Neuronal stem cell (in vitro differentiated cells): ENCODE results near the gene LRIG1.

Experiments
- DNase-seq: peaks from one replicate; pipeline ENCODE4 v3.0.0-alpha.2; 2013; ENCODE audit warnings: low spot score
- H2AFZ ChIP-seq: one replicate; pipeline ENCODE4 v1.6.1; 2013; ENCODE audit warnings: mild to moderate bottlenecking, low read length, inconsistent platforms
- H2AK5ac ChIP-seq: 2 replicates; pipeline ENCODE4 v1.6.1; 2013; ENCODE audit warnings: low read depth, mild to moderate bottlenecking, inconsistent platforms, low read length, moderate library complexity, mixed read lengths
- H2BK120ac ChIP-seq: 2 replicates; pipeline ENCODE4 v1.6.1; 2013; ENCODE audit warnings: low read depth, mild to moderate bottlenecking, inconsistent platforms, low read length, moderate library complexity, mixed read lengths
- H2BK12ac ChIP-seq: one replicate; pipeline ENCODE4 v1.6.1; 2013; ENCODE audit warnings: low read length, inconsistent platforms
- H2BK15ac ChIP-seq: 2 replicates; pipeline ENCODE4 v1.6.1; 2013; ENCODE audit warnings: mild to moderate bottlenecking, low read length, inconsistent platforms, mixed read lengths
- H2BK5ac ChIP-seq: one replicate; pipeline ENCODE4 v1.6.1; 2013; ENCODE audit warnings: inconsistent platforms, mild to moderate bottlenecking, low read length, moderate library complexity
- H3K14ac ChIP-seq: one replicate; pipeline ENCODE4 v1.6.1; 2013; ENCODE audit warnings: low read length, inconsistent platforms
- H3K18ac ChIP-seq: 2 replicates; pipeline ENCODE4 v1.6.1; 2013; ENCODE audit warnings: low read length, inconsistent platforms
- H3K23ac ChIP-seq: 2 replicates; pipeline ENCODE4 v1.6.1; 2013; ENCODE audit warnings: low read depth, mild to moderate bottlenecking, mixed read lengths, low read length, inconsistent platforms; ENCODE audit not compliant: poor library complexity
- H3K27ac ChIP-seq: replicated peaks from 3 replicates; pipeline ENCODE4 v1.5.1; 2013; ENCODE audit warnings: low read length, inconsistent platforms
- H3K27me3 ChIP-seq, 3 experiments: 2 replicates each; pipeline ENCODE4 v1.6.1; 2013; ENCODE audit warnings: low read length in 3 of 3, mild to moderate bottlenecking in 2 of 3, inconsistent platforms in 1 of 3, low read depth in 1 of 3, mixed read lengths in 1 of 3, moderate library complexity in 1 of 3; ENCODE audit not compliant: control insufficient read depth in 3 of 3, insufficient read depth in 3 of 3
- H3K36me3 ChIP-seq, 2 donors: replicated peaks in 1 of 2; 2 replicates each; pipeline ENCODE4 v1.6.1; 2013; ENCODE audit warnings: low read length in 2 of 2; ENCODE audit not compliant: control insufficient read depth in 2 of 2, insufficient read depth in 2 of 2
- H3K4ac ChIP-seq: 2 replicates; pipeline ENCODE4 v1.6.1; 2013; ENCODE audit warnings: inconsistent platforms, mild to moderate bottlenecking, low read length, moderate library complexity
- H3K4me1 ChIP-seq, 2 donors: 1 replicate in 1 of 2; 2 replicates in 1 of 2; pipeline ENCODE4 v1.6.1; 2013; ENCODE audit warnings: low read length in 2 of 2, low read depth in 1 of 2; ENCODE audit not compliant: control insufficient read depth in 2 of 2, insufficient read depth in 1 of 2
- H3K4me2 ChIP-seq: one replicate; pipeline ENCODE4 v1.6.1; 2013; ENCODE audit warnings: mild to moderate bottlenecking, low read length, inconsistent platforms; ENCODE audit not compliant: insufficient read depth, poor library complexity, severe bottlenecking
- H3K4me3 ChIP-seq, 2 donors: 2 replicates each; pipeline ENCODE4 v1.5.1; 2013; ENCODE audit warnings: low read length in 2 of 2, mild to moderate bottlenecking in 2 of 2, inconsistent platforms in 1 of 2, moderate library complexity in 1 of 2
- H3K79me1 ChIP-seq: one replicate; pipeline ENCODE4 v1.6.1; 2013; ENCODE audit warnings: low read depth, mild to moderate bottlenecking, inconsistent platforms, low read length, moderate library complexity
- H3K9ac ChIP-seq: one replicate; pipeline ENCODE4 v1.6.1; 2013; ENCODE audit warnings: mild to moderate bottlenecking, low read depth, low read length, inconsistent platforms; ENCODE audit not compliant: poor library complexity
- H3K9me3 ChIP-seq, 2 donors: replicated peaks in 1 of 2; 2 replicates each; pipeline versions ENCODE3 to v1.6.1; 2013; ENCODE audit warnings: low read length in 2 of 2, mild to moderate bottlenecking in 2 of 2, inconsistent platforms in 1 of 2, low read depth in 1 of 2, mixed read lengths in 1 of 2, moderate library complexity in 1 of 2; ENCODE audit not compliant: control insufficient read depth in 2 of 2, insufficient read depth in 1 of 2
- H4K8ac ChIP-seq: one replicate; pipeline ENCODE4 v1.6.1; 2013; ENCODE audit warnings: low read depth, mild to moderate bottlenecking, inconsistent platforms, low read length, moderate library complexity
- H4K91ac ChIP-seq: one replicate; pipeline ENCODE4 v1.6.1; 2013; ENCODE audit warnings: low read length, low read depth, mild to moderate bottlenecking, inconsistent platforms; ENCODE audit not compliant: poor library complexity
- WGBS, 2 donors: extraction: QIAGEN DNeasy Blood & Tissue Kit; methylation state at CpG; one replicate each; pipeline ENCODE4 v1.1.7; 2013; ENCODE audit warnings: missing lambda C conversion rate in 2 of 2, mixed read lengths in 1 of 2; ENCODE audit not compliant: insufficient read length in 2 of 2, insufficient replicate concordance in 1 of 2; ENCODE audit errors: extremely low coverage in 2 of 2; 5-methylcytosine and 5-hydroxymethylcytosine counted together

LRIG1 gene

GRCh38 chr3:66396888-66397287 lies 103.9 kb downstream of the LRIG1 start:
- Histone ChIP-seq H3K18ac (no peak overlapping the region), H3K27me3 (no peaks in the 10 kb centered on the region), H2BK5ac (no peak overlapping the region), H3K27ac (no peak overlapping the region), H3K4me1 (peaks cover 12 to 17% of the 10 kb centered on the region in 2 donors), H3K36me3 (peaks cover 76 to 90% of the 10 kb centered on the region in 2 donors), H3K14ac (no peak overlapping the region), H2AK5ac (no peak overlapping the region), H2AFZ (no peak overlapping the region), H3K4me3 (no peak overlapping the region), H2BK12ac (no peak overlapping the region), H3K4me2 (no peak overlapping the region), H3K79me1 (peaks cover 15% of the 10 kb centered on the region), H3K23ac (peak overlapping the region; percentile 18), H2BK120ac (no peak overlapping the region), H3K9ac (no peak overlapping the region), H4K8ac (no peak overlapping the region), H3K9me3 (no peaks in the 10 kb centered on the region), H2BK15ac (no peak overlapping the region), H4K91ac (no peak overlapping the region), H3K4ac (no peak overlapping the region)
- WGBS, 2 donors: no CpG with 5 or more reads among the region's 9 CpGs
- DNase-seq: no peak

DNA sequence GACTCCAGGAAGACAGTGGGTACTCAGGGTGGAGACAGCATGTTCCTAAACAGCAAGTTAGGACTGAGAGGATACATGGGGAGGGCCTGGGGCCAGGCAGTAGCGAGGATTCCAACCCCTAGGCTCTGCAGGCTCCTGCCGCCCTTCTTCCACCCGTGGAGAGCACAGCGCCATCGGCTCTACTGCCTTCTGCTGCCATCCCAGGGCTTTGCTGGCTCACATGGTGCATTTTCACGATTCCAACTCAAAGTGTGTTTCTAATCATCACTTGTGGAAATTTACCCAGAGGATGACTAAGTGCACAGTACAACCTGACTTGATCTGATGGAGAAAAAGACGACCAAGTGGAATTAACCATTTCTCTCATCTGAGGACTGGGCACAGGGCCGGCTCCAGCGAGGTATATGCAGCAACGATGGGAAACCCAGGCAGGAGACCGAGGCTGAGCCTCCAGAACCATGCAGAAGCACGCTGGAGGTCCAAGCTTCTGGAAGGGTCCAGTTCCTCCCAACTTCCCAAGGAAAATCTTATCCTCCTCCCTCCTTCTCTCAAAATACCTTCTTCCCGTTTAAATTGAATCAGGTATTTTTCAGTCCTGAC lies 104.6 kb downstream of the LRIG1 start:
- H4K91ac ChIP-seq: no peak overlapping the region
- WGBS, 2 donors: no CpG with 5 or more reads among the region's 13 CpGs

DNA sequence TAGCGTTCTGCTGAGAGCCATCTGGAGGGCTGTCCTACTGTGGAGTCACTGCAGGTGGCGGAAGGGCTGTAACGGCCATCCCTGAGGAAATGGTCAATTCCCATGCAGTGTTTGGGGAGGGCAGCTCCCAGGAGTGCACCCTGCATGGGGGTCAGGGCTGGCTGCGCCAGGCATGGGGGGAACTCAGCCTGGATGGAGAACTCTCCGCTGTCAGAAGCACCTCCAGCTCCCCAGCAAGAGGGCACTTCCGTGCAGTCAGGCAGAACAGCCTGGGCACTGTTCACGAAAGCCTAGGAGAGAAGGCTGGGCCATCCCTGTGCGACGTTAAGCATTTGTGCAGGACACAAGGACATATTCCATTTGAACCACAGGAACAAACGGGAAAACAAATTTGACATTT lies 105.2 kb downstream of the LRIG1 start:
- Histone ChIP-seq H3K14ac (no peak overlapping the region), H3K79me1 (peaks cover 14% of the 10 kb centered on the region), H3K36me3 (peaks cover 76 to 99% of the 10 kb centered on the region in 2 donors), H3K23ac (no peak overlapping the region), H2AFZ (no peak overlapping the region), H3K18ac (no peak overlapping the region), H3K4me3 (no peak overlapping the region), H3K9me3 (no peaks in the 10 kb centered on the region), H4K8ac (no peak overlapping the region), H3K9ac (no peak overlapping the region), H2BK15ac (no peak overlapping the region), H2BK12ac (no peak overlapping the region), H3K27ac (no peak overlapping the region), H2BK5ac (no peak overlapping the region), H3K27me3 (no peaks in the 10 kb centered on the region), H3K4me1 (peaks cover 4 to 7% of the 10 kb centered on the region in 2 donors), H4K91ac (no peak overlapping the region), H2BK120ac (no peak overlapping the region), H3K4me2 (no peak overlapping the region), H2AK5ac (no peak overlapping the region), H3K4ac (no peak overlapping the region)
- WGBS, 2 donors: no CpG with 5 or more reads among the region's 10 CpGs
- DNase-seq: no peak

More for the DNA sequence above, 104.6 kb downstream of the LRIG1 start:
- no peak overlapping the region for H2BK15ac ChIP-seq
- no peak overlapping the region for H2BK5ac ChIP-seq
- no peak overlapping the region for H3K4me3 ChIP-seq
- H3K4me2 ChIP-seq: no peak overlapping the region
- peaks cover 7 to 11% of the 10 kb centered on the region in 2 donors for H3K4me1 ChIP-seq
- no peak for DNase-seq
- no peak overlapping the region for H2BK12ac ChIP-seq
- no peaks in the 10 kb centered on the region for H3K9me3 ChIP-seq
- no peak overlapping the region for H2AFZ ChIP-seq
- H2BK120ac ChIP-seq: no peak overlapping the region
- peaks cover 14% of the 10 kb centered on the region for H3K79me1 ChIP-seq
- peaks cover 74 to 92% of the 10 kb centered on the region in 2 donors for H3K36me3 ChIP-seq
- no peak overlapping the region for H2AK5ac ChIP-seq
- H3K4ac ChIP-seq: no peak overlapping the region
- no peak overlapping the region for H3K14ac ChIP-seq
- no peak overlapping the region for H4K8ac ChIP-seq
- no peak overlapping the region for H3K27ac ChIP-seq
- no peak overlapping the region for H3K23ac ChIP-seq
- H3K9ac ChIP-seq: no peak overlapping the region
- H3K27me3 ChIP-seq: no peaks in the 10 kb centered on the region
- no peak overlapping the region for H3K18ac ChIP-seq

DNA sequence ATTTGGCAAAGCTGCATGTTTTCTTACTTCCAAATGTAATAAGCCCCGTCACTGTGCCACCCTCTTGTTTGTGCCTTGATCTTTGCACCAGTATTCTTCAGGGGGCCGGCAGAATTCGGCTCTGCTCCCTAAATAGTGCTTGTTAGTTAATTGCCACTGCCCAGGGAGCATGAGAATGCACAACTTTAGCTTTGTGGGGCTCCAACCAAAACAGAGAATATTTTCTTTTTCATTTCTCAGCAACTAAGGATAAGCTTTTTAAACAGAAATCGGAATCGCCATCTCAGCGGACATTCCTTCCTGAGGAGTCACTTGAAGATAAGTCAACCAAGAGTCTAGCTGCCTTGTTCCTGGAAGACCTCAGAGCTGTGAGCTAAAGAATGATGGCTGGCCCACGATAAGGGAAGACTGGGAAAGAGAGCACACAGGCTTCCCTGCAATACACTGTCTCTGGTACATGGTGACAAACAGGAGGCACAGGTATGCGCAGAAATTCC lies 106.0 kb downstream of the LRIG1 start:
- H3K18ac ChIP-seq: no peak overlapping the region
- H3K79me1 ChIP-seq: peaks cover 11% of the 10 kb centered on the region
- H3K4me2 ChIP-seq: no peak overlapping the region
- no CpG with 5 or more reads among the region's 8 CpGs for WGBS, 2 donors
- H3K4me3 ChIP-seq: no peak overlapping the region
- H2AFZ ChIP-seq: no peak overlapping the region
- peaks cover 0 to 3% of the 10 kb centered on the region in 2 donors for H3K4me1 ChIP-seq
- no peak overlapping the region for H3K4ac ChIP-seq
- H2BK120ac ChIP-seq: no peak overlapping the region
- H2BK12ac ChIP-seq: no peak overlapping the region
- DNase-seq: no peak
- H4K8ac ChIP-seq: no peak overlapping the region
- no peak overlapping the region for H3K23ac ChIP-seq
- no peak overlapping the region for H2AK5ac ChIP-seq
- H3K27me3 ChIP-seq: no peaks in the 10 kb centered on the region
- H3K14ac ChIP-seq: no peak overlapping the region
- peaks cover 70 to 100% of the 10 kb centered on the region in 2 donors for H3K36me3 ChIP-seq
- H3K9ac ChIP-seq: no peak overlapping the region
- no peak overlapping the region for H3K27ac ChIP-seq
- H2BK15ac ChIP-seq: no peak overlapping the region
- H2BK5ac ChIP-seq: no peak overlapping the region
- H3K9me3 ChIP-seq: peaks cover 0 to 2% of the 10 kb centered on the region in 2 donors
- no peak overlapping the region for H4K91ac ChIP-seq
